PC-3 (cell line): Measurements from ENCODE around the gene SAMD11.

Experiments used
- EZH2phosphoT487 ChIP-seq: fragments of 300-600 bp; sonication (generic); IDR thresholded peaks from 2 replicates; pipeline ENCODE4 v1.6.1; 2018; ENCODE audit warnings: mild to moderate bottlenecking, antibody characterized with exemption, low read length, borderline replicate concordance
- TF ChIP-seq, protein P1 (sequence below): fragments of 300-600 bp; sonication (generic); conservative IDR thresholded peaks from 2 replicates; pipeline ENCODE4 v1.5.1; 2017; ENCODE audit warnings: antibody characterized with exemption, low read depth, mild to moderate bottlenecking, low read length

DNA sequence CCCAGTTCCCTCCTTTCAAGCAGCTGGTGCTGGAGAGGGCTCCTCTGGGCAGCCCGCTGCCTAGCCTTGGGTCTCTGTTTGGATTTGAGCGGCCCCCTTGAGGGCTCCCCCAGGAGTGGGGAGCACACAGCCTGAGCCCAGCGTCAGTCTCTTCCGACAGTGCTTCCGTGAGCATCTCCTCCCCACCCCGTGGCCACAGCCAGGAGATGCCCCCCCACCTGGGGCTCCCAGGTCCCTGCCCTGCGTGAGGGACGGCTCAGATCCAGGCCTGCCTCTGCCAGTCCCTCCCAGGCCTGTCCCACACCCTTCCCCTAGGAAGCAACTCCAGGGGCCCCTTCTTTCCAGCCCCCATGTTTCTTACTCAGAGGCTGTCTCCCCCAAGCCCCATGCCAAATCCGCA lies 3.5 kb downstream of the SAMD11 start:
- TF ChIP-seq, protein P1, sequence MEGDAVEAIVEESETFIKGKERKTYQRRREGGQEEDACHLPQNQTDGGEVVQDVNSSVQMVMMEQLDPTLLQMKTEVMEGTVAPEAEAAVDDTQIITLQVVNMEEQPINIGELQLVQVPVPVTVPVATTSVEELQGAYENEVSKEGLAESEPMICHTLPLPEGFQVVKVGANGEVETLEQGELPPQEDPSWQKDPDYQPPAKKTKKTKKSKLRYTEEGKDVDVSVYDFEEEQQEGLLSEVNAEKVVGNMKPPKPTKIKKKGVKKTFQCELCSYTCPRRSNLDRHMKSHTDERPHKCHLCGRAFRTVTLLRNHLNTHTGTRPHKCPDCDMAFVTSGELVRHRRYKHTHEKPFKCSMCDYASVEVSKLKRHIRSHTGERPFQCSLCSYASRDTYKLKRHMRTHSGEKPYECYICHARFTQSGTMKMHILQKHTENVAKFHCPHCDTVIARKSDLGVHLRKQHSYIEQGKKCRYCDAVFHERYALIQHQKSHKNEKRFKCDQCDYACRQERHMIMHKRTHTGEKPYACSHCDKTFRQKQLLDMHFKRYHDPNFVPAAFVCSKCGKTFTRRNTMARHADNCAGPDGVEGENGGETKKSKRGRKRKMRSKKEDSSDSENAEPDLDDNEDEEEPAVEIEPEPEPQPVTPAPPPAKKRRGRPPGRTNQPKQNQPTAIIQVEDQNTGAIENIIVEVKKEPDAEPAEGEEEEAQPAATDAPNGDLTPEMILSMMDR = no peak
- TF ChIP-seq EZH2phosphoT487 = no peak
